Esophagus muscularis mucosa (tissue), 4 donors: Measurements from ENCODE around the gene CTR9. TPM values are rescaled to one million over a fixed set of nuclear protein-coding genes. Genes with fewer than 3 reads are reported as not detected.

ENCODE experiments used
- DNase-seq: peaks from one replicate; pipeline ENCODE4 v3.0.0-alpha.2; 2017; ENCODE audit errors: extremely low spot score
- H3K27ac ChIP-seq, 4 donors: fragments of 200-600 bp; sonication (generic); replicated peaks in 1 of 4; 1 replicate in 3 of 4; 2 replicates in 1 of 4; pipeline ENCODE4 v1.5.1; 2016 to 2019; ENCODE audit warnings: mild to moderate bottlenecking in 1 of 4
- H3K27me3 ChIP-seq, 4 donors: fragments of 200-600 bp; sonication (generic); one replicate each; pipeline versions ENCODE4 v1.5.1 to v1.6.0; 2016 to 2019
- H3K36me3 ChIP-seq, 4 donors: fragments of 200-600 bp; sonication (generic); one replicate each; pipeline ENCODE4 v1.5.1; 2016 to 2019
- H3K4me1 ChIP-seq, 4 donors: fragments of 200-600 bp; sonication (generic); one replicate each; pipeline ENCODE4 v1.5.1; 2016 to 2019
- H3K4me3 ChIP-seq, 4 donors: fragments of 200-600 bp; sonication (generic); 1 replicate in 2 of 4; 2 replicates in 2 of 4; pipeline ENCODE4 v1.5.1; 2016 to 2019; ENCODE audit warnings: mild to moderate bottlenecking in 4 of 4, moderate library complexity in 1 of 4
- H3K9me3 ChIP-seq, 4 donors: fragments of 200-600 bp; sonication (generic); 1 replicate in 3 of 4; 2 replicates in 1 of 4; pipeline ENCODE4 v1.5.1; 2016 to 2019
- CTCF ChIP-seq, 3 experiments: fragments of 200-600 bp in 2 of 3; fragments of 450-650 bp in 1 of 3; sonication (generic) in 2 of 3; IDR thresholded peaks; one replicate each; pipeline ENCODE4 v1.5.1; 2017 to 2019; ENCODE audit warnings: antibody characterized with exemption in 3 of 3, mild to moderate bottlenecking in 2 of 3, moderate library complexity in 1 of 3
- EP300 ChIP-seq: sonication (generic); formaldehyde crosslinking; IDR thresholded peaks from one replicate; pipeline ENCODE4 v1.6.1; 2017; ENCODE audit warnings: antibody characterized with exemption
- POLR2A ChIP-seq: fragments of 450-650 bp; IDR thresholded peaks from one replicate; pipeline ENCODE4 v1.6.1; 2017; ENCODE audit warnings: antibody characterized with exemption, moderate library complexity, mild to moderate bottlenecking, low read depth
- POLR2AphosphoS5 ChIP-seq, 2 donors: sonication (generic); formaldehyde crosslinking; IDR thresholded peaks; one replicate each; pipeline ENCODE4 v1.6.1; 2017; ENCODE audit warnings: antibody characterized with exemption in 2 of 2
- WGBS: methylation state at CpG from one replicate; pipeline ENCODE4 v1.1.5; 2018; 5-methylcytosine and 5-hydroxymethylcytosine counted together
- intact Hi-C: fragments of 100-400 bp; cut with DNase I; formaldehyde crosslinking; loops from one replicate; pipeline ENCODE4 v1.15.1; 2023
- total RNA-seq, 4 donors: library from RNA; depleted of rRNA; stranded (reverse); fragments of >200 nt; gene quantifications; one replicate each; pipeline versions ENCODE4 v1.1.0 to v1.2.1, GENCODE V29; 2016

CTR9 gene
- total RNA-seq, 4 donors from 2014 or later, result 17.9 to 26.6 (median 19.4) TPM

GRCh38 chr11:10735481-10736475, 15.3 kb upstream of the CTR9 start:
- Histone ChIP-seq H3K27me3 (no peaks in the 10 kb centered on the region), H3K9me3 (no peaks in the 10 kb centered on the region), H3K4me3 (peak overlapping the region; percentile 20 to 37 (median 34)), H3K27ac (peak overlapping the region; percentile 68 to 83 (median 76)), H3K4me1 (peaks cover 6 to 34% (median 31%) of the 10 kb centered on the region in 4 donors), H3K36me3 (no peaks in the 10 kb centered on the region)
- intact Hi-C loops, result loop anchor here (1.0 to 5.0 kb wide), 5 partner anchors 110 to 329 kb away; partner anchors contain the start of gene RNF141
- DNase-seq, result peak; percentile 99
- no peak for TF ChIP-seq EP300
- peak; percentile 97 to 100 (median 99) for TF ChIP-seq CTCF (IDR thresholded peaks at IDR 0.05)
- TF ChIP-seq POLR2A, result no peak
- TF ChIP-seq POLR2AphosphoS5 (IDR thresholded peaks at IDR 0.05), result peak; percentile 69 to 74
- 10% methylated on average over 18 of the region's 21 CpGs for WGBS

GRCh38 chr11:10742460-10743208, 8.4 kb upstream of the CTR9 start:
- Histone ChIP-seq H3K4me1 (no peaks in the 10 kb centered on the region), H3K27ac (no peak overlapping the region), H3K4me3 (no peak overlapping the region), H3K27me3 (no peaks in the 10 kb centered on the region), H3K36me3 (no peaks in the 10 kb centered on the region), H3K9me3 (no peaks in the 10 kb centered on the region)
- WGBS, result 72% methylated on average over 9 of the region's 9 CpGs
- intact Hi-C loops, result no loop called here
- TF ChIP-seq POLR2AphosphoS5 (IDR thresholded peaks at IDR 0.05) (no peak), POLR2A (no peak), CTCF (IDR thresholded peaks at IDR 0.05) (no peak), EP300 (no peak)
- no peak for DNase-seq

DNA sequence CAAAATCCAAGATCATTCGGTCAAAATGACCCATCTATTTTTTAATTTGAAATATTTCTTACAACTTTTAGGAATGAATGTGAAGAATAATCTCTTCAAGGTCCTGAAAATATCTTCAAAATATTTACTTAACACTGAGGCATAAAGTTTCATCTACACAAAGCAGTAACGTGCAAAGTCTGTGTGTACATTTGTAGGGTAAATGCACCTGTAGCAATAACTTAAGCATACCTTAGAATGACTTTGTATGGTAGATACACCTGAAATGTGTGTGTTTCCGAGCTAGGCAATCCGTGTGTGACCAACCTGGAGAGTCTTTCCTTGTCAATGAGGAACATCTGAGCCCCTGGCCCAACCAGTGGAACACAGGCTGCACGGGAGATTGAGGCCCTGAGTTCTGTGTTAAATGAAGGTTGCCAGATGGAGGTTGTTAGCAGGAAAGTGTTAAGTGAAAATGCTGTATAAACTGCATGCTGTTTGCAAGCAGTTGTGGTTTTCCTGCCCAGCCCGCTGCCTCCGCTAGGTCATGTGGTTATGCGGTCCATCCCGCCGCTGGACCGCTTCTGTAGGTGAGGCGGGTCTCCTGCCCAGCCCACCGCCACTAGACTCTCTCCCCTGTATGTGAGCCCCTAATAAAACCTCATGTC, 7.6 kb upstream of the CTR9 start:
- TF ChIP-seq EP300 (no peak), POLR2AphosphoS5 (IDR thresholded peaks at IDR 0.05) (no peak), CTCF (IDR thresholded peaks at IDR 0.05) (no peak), POLR2A (no peak)
- no peaks in the 10 kb centered on the region for H3K36me3 ChIP-seq
- WGBS, result 83% methylated on average over 13 of the region's 13 CpGs
- H3K4me3 ChIP-seq, result no peak overlapping the region
- no peaks in the 10 kb centered on the region for H3K4me1 ChIP-seq
- intact Hi-C loops, result no loop called here
- H3K27ac ChIP-seq, result no peak overlapping the region
- no peak for DNase-seq
- no peaks in the 10 kb centered on the region for H3K27me3 ChIP-seq
- H3K9me3 ChIP-seq, result no peaks in the 10 kb centered on the region

- no peak for TF ChIP-seq POLR2AphosphoS5 (IDR thresholded peaks at IDR 0.05)
- TF ChIP-seq POLR2A, result no peak
- TF ChIP-seq EP300, result no peak
- TF ChIP-seq CTCF (IDR thresholded peaks at IDR 0.05), result no peak
- DNase-seq, result no peak
- WGBS, result 84% methylated on average over 3 of the region's 3 CpGs
- H3K27me3 ChIP-seq, result no peaks in the 10 kb centered on the region
- no peaks in the 10 kb centered on the region for H3K36me3 ChIP-seq
- no peaks in the 10 kb centered on the region for H3K4me1 ChIP-seq
- no peaks in the 10 kb centered on the region for H3K9me3 ChIP-seq
- intact Hi-C loops, result no loop called here
- no peak overlapping the region for H3K27ac ChIP-seq
- H3K4me3 ChIP-seq, result no peak overlapping the region
Observed at GRCh38 chr11:10744206-10744605, 6.8 kb upstream of the CTR9 start.
